HepG2 (cell line): Measurements from ENCODE around the gene MAVS. TPM values are rescaled to one million over a fixed set of nuclear protein-coding genes. Genes with fewer than 3 reads are reported as not detected.

Experiments used
- CBX2 ChIP-seq, 2 experiments: fragments of 200-600 bp in 1 of 2; sonication (generic); formaldehyde crosslinking in 1 of 2; IDR thresholded peaks; 2 replicates each; pipeline versions ENCODE4 v1.7.0 to v1.8.1; 2018 to 2022; ENCODE audit warnings: low read depth in 2 of 2, low read length in 1 of 2, mild to moderate bottlenecking in 1 of 2, missing genetic modification reagents in 1 of 2
- CHD4 ChIP-seq: fragments of 200-600 bp; sonication (generic); IDR thresholded peaks from 2 replicates; pipeline ENCODE4 v1.7.0; 2017; ENCODE audit warnings: mild to moderate bottlenecking, low read length, borderline replicate concordance
- CSRNP2 ChIP-seq: sonication (generic); formaldehyde crosslinking; conservative IDR thresholded peaks from 2 replicates; pipeline ENCODE4 v1.8.0; 2022; ENCODE audit warnings: low read depth, missing genetic modification reagents
- GMEB1 ChIP-seq: sonication (generic); formaldehyde crosslinking; IDR thresholded peaks from 2 replicates; pipeline ENCODE4 v1.5.1; 2020; ENCODE audit warnings: missing genetic modification reagents, mild to moderate bottlenecking, borderline replicate concordance
- KAT7 ChIP-seq: IDR thresholded peaks from 2 replicates; pipeline ENCODE4 v1.6.1; 2018; ENCODE audit warnings: borderline replicate concordance, missing compliant biosample characterization
- KDM5B ChIP-seq: sonication (generic); formaldehyde crosslinking; IDR thresholded peaks from 2 replicates; pipeline ENCODE4 v1.4.0; 2020; ENCODE audit warnings: missing genetic modification reagents, mild to moderate bottlenecking, borderline replicate concordance
- MXD4 ChIP-seq: IDR thresholded peaks from 2 replicates; pipeline ENCODE4 v1.6.1; 2016; ENCODE audit warnings: mild to moderate bottlenecking, missing biosample characterization, missing genetic modification reagents
- MYNN ChIP-seq: sonication (generic); formaldehyde crosslinking; IDR thresholded peaks from 2 replicates; pipeline ENCODE4 v1.4.0; 2020; ENCODE audit warnings: mild to moderate bottlenecking, low read depth, missing genetic modification reagents
- NFE2 ChIP-seq: sonication (generic); formaldehyde crosslinking; IDR thresholded peaks from 2 replicates; pipeline ENCODE4 v1.4.0; 2020; ENCODE audit warnings: missing genetic modification reagents
- PAF1 ChIP-seq: IDR thresholded peaks from 2 replicates; pipeline ENCODE4 v1.6.1; 2016; ENCODE audit warnings: missing genetic modification reagents, missing compliant biosample characterization
- RAD21 ChIP-seq: fragments of 450-650 bp; formaldehyde crosslinking; IDR thresholded peaks from 2 replicates; pipeline ENCODE4 v1.5.0; 2020; ENCODE audit warnings: mild to moderate bottlenecking
- SKI ChIP-seq: fragments of 450-650 bp; IDR thresholded peaks from one replicate; pipeline ENCODE4 v1.6.1; 2018; ENCODE audit warnings: mild to moderate bottlenecking; ENCODE audit not compliant: partially characterized antibody
- TRAFD1 ChIP-seq: sonication (generic); formaldehyde crosslinking; IDR thresholded peaks from 2 replicates; pipeline ENCODE4 v1.5.1; 2020; ENCODE audit warnings: missing genetic modification reagents, mild to moderate bottlenecking, borderline replicate concordance
- YEATS4 ChIP-seq: sonication (generic); formaldehyde crosslinking; IDR thresholded peaks from 2 replicates; pipeline ENCODE4 v1.4.0; 2020; ENCODE audit warnings: missing genetic modification reagents, borderline replicate concordance
- ZBTB26 ChIP-seq: IDR thresholded peaks from 2 replicates; pipeline ENCODE4 v1.6.1; 2016; ENCODE audit warnings: missing compliant biosample characterization, missing genetic modification reagents, borderline replicate concordance
- ZFP36L1 ChIP-seq: sonication (generic); formaldehyde crosslinking; IDR thresholded peaks from 2 replicates; pipeline ENCODE4 v1.8.0; 2022; ENCODE audit warnings: mild to moderate bottlenecking, missing genetic modification reagents, moderate library complexity
- ZNF547 ChIP-seq: sonication (generic); formaldehyde crosslinking; IDR thresholded peaks from 2 replicates; pipeline ENCODE4 v1.5.1; 2020; ENCODE audit warnings: mild to moderate bottlenecking, missing genetic modification reagents
- ZNF770 ChIP-seq: sonication (generic); formaldehyde crosslinking; IDR thresholded peaks from 2 replicates; pipeline ENCODE4 v1.5.0; 2020; ENCODE audit warnings: mild to moderate bottlenecking, missing genetic modification reagents
- ZNF790 ChIP-seq: sonication (generic); formaldehyde crosslinking; IDR thresholded peaks from 2 replicates; pipeline ENCODE4 v1.8.0; 2022; ENCODE audit warnings: missing genetic modification reagents, mild to moderate bottlenecking, borderline replicate concordance
- ZNF879 ChIP-seq: sonication (generic); formaldehyde crosslinking; IDR thresholded peaks from 2 replicates; pipeline ENCODE4 v1.8.1; 2023; ENCODE audit warnings: missing genetic modification reagents
- polyA plus RNA-seq, 8 experiments: library from polyadenylated mRNA; depleted of rRNA in 3 of 8; stranded (reverse) in 7 of 8; unstranded in 1 of 8; fragments of >200 nt; fragmentation: Illumina TruSeq in 4 of 8; extraction: Trizol in 4 of 8; gene quantifications; 2 replicates each; pipeline versions ENCODE4 v1.2.1 to v1.2.3, GENCODE V29; 2011 to 2016; ENCODE audit warnings: low read depth in 4 of 8, missing spikeins in 1 of 8, mixed read lengths in 1 of 8; ENCODE audit not compliant: insufficient read depth in 1 of 8
- total RNA-seq, 5 experiments: library from RNA; depleted of rRNA; stranded (reverse); fragments of >200 nt; fragmentation: Illumina TruSeq; extraction: Trizol; gene quantifications; 2 replicates each; pipeline ENCODE4 v1.2.3, GENCODE V29; 2016; ENCODE audit warnings: low read depth in 1 of 5

Gene MAVS
- total and polyA plus RNA-seq, 2 of the 13 experiments (the other 11 are each of a cell fraction or from before 2014, with no cell fraction given) = 27.3 to 36.6 TPM

GRCh38 chr20:3820048-3820900, 26.4 kb upstream of the MAVS start, which contains the start of gene AP5S1 (continued):
- TF ChIP-seq TRAFD1 (CRISPR knock-in tag) = peak; percentile 95
- TF ChIP-seq PAF1 (CRISPR knock-in tag) = no peak
- TF ChIP-seq MYNN (CRISPR knock-in tag) = no peak; the same call in 1 of the 2 replicates
- peak; percentile 54; the same call in 1 of the 2 replicates for TF ChIP-seq NFE2 (CRISPR knock-in tag)
- peak; percentile 92 for TF ChIP-seq SKI
- peak; percentile 61 for TF ChIP-seq ZFP36L1 (CRISPR knock-in tag)
- peak; percentile 100 for TF ChIP-seq YEATS4 (CRISPR knock-in tag)
- TF ChIP-seq KAT7 (CRISPR knock-in tag) = peak; percentile 98
- TF ChIP-seq ZNF879 (CRISPR knock-in tag) = peak; percentile 79; the same call in 1 of the 2 replicates
- TF ChIP-seq ZNF770 (CRISPR knock-in tag) = peak; percentile 89
- TF ChIP-seq MXD4 (CRISPR knock-in tag) = peak; percentile 88; the same call in 1 of the 2 replicates
- peak; percentile 98 for TF ChIP-seq GMEB1 (CRISPR knock-in tag)
- TF ChIP-seq CBX2 (IDR thresholded peaks at IDR 0.05; ENCODE audit: low read depth, low read length) = no peak
- TF ChIP-seq CBX2 (CRISPR knock-in tag; IDR thresholded peaks at IDR 0.05; ENCODE audit: low read depth) = no peak; the same call in 1 of the 2 replicates
- TF ChIP-seq ZNF547 = peak; percentile 98
- peak; percentile 86; the same call in 1 of the 2 replicates for TF ChIP-seq CSRNP2 (CRISPR knock-in tag)
- peak; percentile 68; the same call in 1 of the 2 replicates for TF ChIP-seq ZBTB26 (CRISPR knock-in tag)
- peak; percentile 99 for TF ChIP-seq KDM5B (CRISPR knock-in tag)
- peak; percentile 100 for TF ChIP-seq RAD21 (CRISPR knock-in tag)
- no peak for TF ChIP-seq CHD4
- TF ChIP-seq ZNF790 = peak; percentile 97
